Neural cell (in vitro differentiated cells): ENCODE measurements around the gene MAFB. TPM values are rescaled to one million over a fixed set of nuclear protein-coding genes. Genes with fewer than 3 reads are reported as not detected.

Source experiments
- H2AFZ ChIP-seq: fragments of 200-600, 300-800 bp; sonication (generic), shearing (Covaris generic); 2 replicates; pipeline ENCODE4 v1.6.0; 2014; ENCODE audit warnings: low read depth, mild to moderate bottlenecking, antibody characterized with exemption, low read length, moderate library complexity
- H3F3A ChIP-seq: fragments of 200-600 bp; shearing (Covaris generic); 2 replicates; pipeline ENCODE4 v1.6.1; 2016; ENCODE audit warnings: mild to moderate bottlenecking, moderate library complexity, mixed read lengths, antibody characterized with exemption, low read length; ENCODE audit not compliant: insufficient read depth, poor library complexity, severe bottlenecking
- H3K27ac ChIP-seq: fragments of 200-600, 300-800 bp; sonication (generic), shearing (Covaris generic); 2 replicates; pipeline ENCODE4 v1.5.1; 2014; ENCODE audit warnings: mild to moderate bottlenecking, low read length, moderate library complexity
- H3K27me3 ChIP-seq: fragments of 300-800, 200-600 bp; sonication (generic), shearing (Covaris generic); 2 replicates; pipeline ENCODE4 v1.6.0; 2014; ENCODE audit warnings: mild to moderate bottlenecking, low read depth, low read length, moderate library complexity; ENCODE audit not compliant: insufficient read depth
- H3K36me3 ChIP-seq: fragments of 300-800, 200-600 bp; sonication (generic), shearing (Covaris generic); 2 replicates; pipeline ENCODE4 v1.5.1; 2014; ENCODE audit warnings: mild to moderate bottlenecking, antibody characterized with exemption, low read length, moderate library complexity; ENCODE audit not compliant: insufficient read depth
- H3K4me2 ChIP-seq: fragments of 300-800, 200-600 bp; sonication (generic), shearing (Covaris generic); 2 replicates; pipeline ENCODE4 v1.6.0; 2014; ENCODE audit warnings: mild to moderate bottlenecking, low read length
- H3K4me3 ChIP-seq: fragments of 300-800, 200-600 bp; sonication (generic), shearing (Covaris generic); 2 replicates; pipeline ENCODE4 v1.5.1; 2014; ENCODE audit warnings: mild to moderate bottlenecking, low read length, moderate library complexity
- H3K79me2 ChIP-seq: fragments of 200-600 bp; shearing (Covaris generic); replicated peaks from 2 replicates; pipeline ENCODE4 v1.6.0; 2014; ENCODE audit warnings: mild to moderate bottlenecking, low read length, moderate library complexity; ENCODE audit not compliant: insufficient read depth
- H3K9ac ChIP-seq: fragments of 300-800, 200-600 bp; sonication (generic), shearing (Covaris generic); 2 replicates; pipeline ENCODE4 v1.6.1; 2016; ENCODE audit warnings: mild to moderate bottlenecking, low read length, mixed read lengths
- H3K9me2 ChIP-seq: fragments of 200-600 bp; shearing (Covaris generic); 2 replicates; pipeline ENCODE4 v1.6.1; 2016; ENCODE audit warnings: mild to moderate bottlenecking, low read length, mixed read lengths; ENCODE audit not compliant: insufficient read depth
- H3K9me3 ChIP-seq: fragments of 200-600, 300-800 bp; sonication (generic), shearing (Covaris generic); 2 replicates; pipeline ENCODE4 v1.6.1; 2016; ENCODE audit warnings: mild to moderate bottlenecking, mixed run types, low read length, moderate library complexity, mixed read lengths
- H4K20me1 ChIP-seq: fragments of 200-600 bp; shearing (Covaris generic); 2 replicates; pipeline ENCODE4 v1.6.1; 2016; ENCODE audit warnings: mild to moderate bottlenecking, mixed run types; ENCODE audit not compliant: insufficient read depth
- CTCF ChIP-seq: fragments of 450-650 bp; IDR thresholded peaks from 2 replicates; pipeline ENCODE4 v1.5.1; 2014; ENCODE audit warnings: antibody characterized with exemption, mild to moderate bottlenecking, moderate library complexity; ENCODE audit not compliant: poor library complexity, severe bottlenecking
- EP300 ChIP-seq: fragments of 450-650 bp; conservative IDR thresholded peaks from 2 replicates; pipeline ENCODE4 v1.6.1; 2014; ENCODE audit warnings: antibody characterized with exemption, mild to moderate bottlenecking, moderate library complexity; ENCODE audit not compliant: poor library complexity, severe bottlenecking
- EZH2 ChIP-seq: fragments of 200-600, 300-800 bp; shearing (Covaris generic), sonication (generic); IDR thresholded peaks from 2 replicates; pipeline ENCODE4 v1.6.1; 2014; ENCODE audit warnings: antibody characterized with exemption, low read length, borderline replicate concordance, mild to moderate bottlenecking; ENCODE audit not compliant: insufficient read depth, poor library complexity, severe bottlenecking
- MXI1 ChIP-seq: fragments of 450-650 bp; conservative IDR thresholded peaks from 2 replicates; pipeline ENCODE4 v1.6.1; 2014; ENCODE audit warnings: antibody characterized with exemption, mild to moderate bottlenecking; ENCODE audit not compliant: poor library complexity, severe bottlenecking
- POLR2AphosphoS5 ChIP-seq: IDR thresholded peaks from 2 replicates; pipeline ENCODE4 v1.6.1; 2012
- RAD21 ChIP-seq: fragments of 450-650 bp; conservative IDR thresholded peaks from 2 replicates; pipeline ENCODE4 v1.6.1; 2014; ENCODE audit warnings: antibody characterized with exemption, mild to moderate bottlenecking, moderate library complexity
- REST ChIP-seq: IDR thresholded peaks from 2 replicates; pipeline ENCODE4 v1.6.1; 2012; ENCODE audit warnings: borderline replicate concordance
- SMC3 ChIP-seq: fragments of 450-650 bp; conservative IDR thresholded peaks from 2 replicates; pipeline ENCODE4 v1.6.1; 2014; ENCODE audit warnings: antibody characterized with exemption, mild to moderate bottlenecking, moderate library complexity; ENCODE audit not compliant: poor library complexity
- TAF1 ChIP-seq: IDR thresholded peaks from 2 replicates; pipeline ENCODE4 v1.6.1; 2012; ENCODE audit warnings: low read depth
- polyA plus RNA-seq: library from polyadenylated mRNA; depleted of rRNA; stranded (reverse); fragments of >200 nt; gene quantifications from 2 replicates; pipeline ENCODE4 v1.2.3, GENCODE V29; 2014

Gene MAFB
- polyA plus RNA-seq, 1 donor from 2014 or later, result 5.6 TPM

- peak overlapping the region; percentile 92 for H3K9ac ChIP-seq
Measured at GRCh38 chr20:40687384-40688128, 1.5 kb downstream of the MAFB start.

GRCh38 chr20:40686893-40687292 is 2.1 kb downstream of the MAFB start:
- Histone ChIP-seq H2AFZ (no peak overlapping the region), H3K9me3 (no peaks in the 10 kb centered on the region), H3K9me2 (no peaks in the 10 kb centered on the region), H3K4me2 (peak overlapping the region; percentile 65), H3K36me3 (peaks cover 5% of the 10 kb centered on the region), H3K27ac (no peak overlapping the region), H3K79me2 (peaks cover 12% of the 10 kb centered on the region), H4K20me1 (peaks cover 12% of the 10 kb centered on the region), H3K9ac (peak overlapping the region; percentile 92), H3K4me3 (peak overlapping the region; percentile 92), H3K27me3 (peaks cover 90% of the 10 kb centered on the region), H3F3A (no peaks in the 10 kb centered on the region)
- peak; percentile 6 for TF ChIP-seq POLR2AphosphoS5
- TF ChIP-seq CTCF, result no peak

More at GRCh38 chr20:40687384-40688128, 1.5 kb downstream of the MAFB start:
- TF ChIP-seq EP300 (no peak), POLR2AphosphoS5 (peak; percentile 13)
- peaks cover 90% of the 10 kb centered on the region for H3K27me3 ChIP-seq
- no peaks in the 10 kb centered on the region for H3F3A ChIP-seq
- H3K9me2 ChIP-seq, result no peaks in the 10 kb centered on the region
- peaks cover 5% of the 10 kb centered on the region for H3K36me3 ChIP-seq
- H3K27ac ChIP-seq, result no peak overlapping the region
- H2AFZ ChIP-seq, result no peak overlapping the region
- H3K79me2 ChIP-seq, result peaks cover 12% of the 10 kb centered on the region
- peak overlapping the region; percentile 65 for H3K4me2 ChIP-seq
- peak overlapping the region; percentile 92 for H3K4me3 ChIP-seq
- no peaks in the 10 kb centered on the region for H3K9me3 ChIP-seq
- peaks cover 12% of the 10 kb centered on the region for H4K20me1 ChIP-seq

GRCh38 chr20:40686434-40686882 is 2.6 kb downstream of the MAFB start:
- Histone ChIP-seq H3K79me2 (peaks cover 12% of the 10 kb centered on the region), H3K9ac (no peak overlapping the region)
- TF ChIP-seq SMC3 (no peak), EP300 (no peak), POLR2AphosphoS5 (no peak), EZH2 (no peak), CTCF (no peak), TAF1 (no peak), MXI1 (no peak), REST (no peak), RAD21 (no peak)

More at GRCh38 chr20:40686434-40686882, 2.6 kb downstream of the MAFB start:
- peaks cover 12% of the 10 kb centered on the region for H4K20me1 ChIP-seq
- no peaks in the 10 kb centered on the region for H3F3A ChIP-seq
- peaks cover 5% of the 10 kb centered on the region for H3K36me3 ChIP-seq
- H3K4me3 ChIP-seq, result peak overlapping the region; percentile 92
- H3K4me2 ChIP-seq, result peak overlapping the region; percentile 65
- peaks cover 90% of the 10 kb centered on the region for H3K27me3 ChIP-seq
- no peak overlapping the region for H3K27ac ChIP-seq
- H3K9me2 ChIP-seq, result no peaks in the 10 kb centered on the region
- H2AFZ ChIP-seq, result no peak overlapping the region
- H3K9me3 ChIP-seq, result no peaks in the 10 kb centered on the region
